GM10266 (cell line): ENCODE measurements around the gene ASPDH.
"Not testable (repeated sequence)": the region's sequence is repeated elsewhere in the genome, so short reads cannot be mapped to it uniquely, and the experiment has no call there.

Experiments used
- DNase-seq: peaks from one replicate; pipeline ENCODE4 v3.0.0; 2012; ENCODE audit errors: extremely low spot score
- TF ChIP-seq, protein P1 (sequence below): IDR thresholded peaks from 2 replicates; pipeline ENCODE4 v1.5.1; 2012; ENCODE audit warnings: mild to moderate bottlenecking, low read depth; ENCODE audit not compliant: control insufficient read depth, insufficient read depth; ENCODE audit errors: missing control alignments

Gene ASPDH

DNA sequence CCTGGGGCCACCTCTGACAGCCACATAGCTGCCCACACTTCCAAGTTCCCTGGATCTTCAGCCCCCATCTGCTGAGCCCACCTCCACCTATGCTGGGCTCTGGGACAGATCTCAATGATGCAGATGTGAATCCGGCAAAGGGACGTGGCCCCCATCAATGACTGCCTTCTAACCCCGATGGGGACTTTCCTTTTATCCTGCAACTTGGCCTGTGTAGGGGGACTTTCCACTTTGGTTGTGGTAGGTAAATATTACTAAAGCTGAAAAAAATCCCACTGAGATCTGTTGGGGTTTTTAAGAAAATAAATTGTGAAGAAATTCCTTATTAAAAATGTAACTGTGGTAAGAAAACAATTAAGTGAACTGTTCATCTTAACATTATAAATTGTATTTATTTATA lies 20.8 kb upstream of the ASPDH start:
- TF ChIP-seq, protein P1, sequence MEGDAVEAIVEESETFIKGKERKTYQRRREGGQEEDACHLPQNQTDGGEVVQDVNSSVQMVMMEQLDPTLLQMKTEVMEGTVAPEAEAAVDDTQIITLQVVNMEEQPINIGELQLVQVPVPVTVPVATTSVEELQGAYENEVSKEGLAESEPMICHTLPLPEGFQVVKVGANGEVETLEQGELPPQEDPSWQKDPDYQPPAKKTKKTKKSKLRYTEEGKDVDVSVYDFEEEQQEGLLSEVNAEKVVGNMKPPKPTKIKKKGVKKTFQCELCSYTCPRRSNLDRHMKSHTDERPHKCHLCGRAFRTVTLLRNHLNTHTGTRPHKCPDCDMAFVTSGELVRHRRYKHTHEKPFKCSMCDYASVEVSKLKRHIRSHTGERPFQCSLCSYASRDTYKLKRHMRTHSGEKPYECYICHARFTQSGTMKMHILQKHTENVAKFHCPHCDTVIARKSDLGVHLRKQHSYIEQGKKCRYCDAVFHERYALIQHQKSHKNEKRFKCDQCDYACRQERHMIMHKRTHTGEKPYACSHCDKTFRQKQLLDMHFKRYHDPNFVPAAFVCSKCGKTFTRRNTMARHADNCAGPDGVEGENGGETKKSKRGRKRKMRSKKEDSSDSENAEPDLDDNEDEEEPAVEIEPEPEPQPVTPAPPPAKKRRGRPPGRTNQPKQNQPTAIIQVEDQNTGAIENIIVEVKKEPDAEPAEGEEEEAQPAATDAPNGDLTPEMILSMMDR, result no peak
- peak; percentile 62 for DNase-seq

DNA sequence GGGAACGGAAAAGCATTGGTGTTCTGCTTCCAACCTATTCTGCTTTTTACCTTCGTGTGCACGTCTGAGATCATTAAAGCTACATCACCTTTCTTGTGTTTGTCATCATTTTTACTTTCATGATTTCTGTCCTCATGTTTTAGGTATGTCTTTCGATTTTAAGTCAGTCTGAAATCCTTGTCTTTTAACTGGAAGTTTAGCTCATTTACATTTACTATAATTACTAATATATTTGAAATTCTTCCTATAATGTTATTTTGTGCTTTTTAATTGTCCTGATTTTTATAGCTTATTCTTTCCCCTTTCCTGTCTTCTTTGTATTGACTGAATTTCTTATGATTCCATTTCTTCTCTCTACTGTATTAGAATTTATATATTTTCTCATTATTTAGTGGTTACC lies 19.2 kb upstream of the ASPDH start:
- TF ChIP-seq, protein P1, result no peak
- DNase-seq, result no peak

DNA sequence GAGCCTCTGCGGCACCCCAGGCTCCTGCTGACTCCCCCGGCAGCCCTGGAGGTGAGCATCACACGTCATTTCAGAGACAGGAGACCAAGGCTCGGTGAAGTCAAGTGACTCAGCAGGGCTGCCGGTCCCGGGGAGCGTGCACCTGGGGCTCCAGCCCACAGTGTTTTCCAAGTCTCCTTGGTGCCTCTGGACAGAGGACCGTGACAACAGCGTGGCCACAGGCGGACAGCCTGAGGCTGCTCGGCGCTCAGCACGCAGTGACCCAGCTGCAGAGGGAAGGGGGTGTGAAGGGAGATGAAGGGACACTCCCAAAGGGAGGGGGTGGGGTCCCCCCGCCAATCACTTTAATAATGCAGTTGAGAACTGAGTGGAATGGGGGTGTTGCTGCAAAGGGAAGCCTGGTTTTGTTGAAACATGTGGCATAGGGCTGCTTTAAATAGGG lies 17.5 kb upstream of the ASPDH start:
- TF ChIP-seq, protein P1, result no peak
- DNase-seq, result no peak

DNA sequence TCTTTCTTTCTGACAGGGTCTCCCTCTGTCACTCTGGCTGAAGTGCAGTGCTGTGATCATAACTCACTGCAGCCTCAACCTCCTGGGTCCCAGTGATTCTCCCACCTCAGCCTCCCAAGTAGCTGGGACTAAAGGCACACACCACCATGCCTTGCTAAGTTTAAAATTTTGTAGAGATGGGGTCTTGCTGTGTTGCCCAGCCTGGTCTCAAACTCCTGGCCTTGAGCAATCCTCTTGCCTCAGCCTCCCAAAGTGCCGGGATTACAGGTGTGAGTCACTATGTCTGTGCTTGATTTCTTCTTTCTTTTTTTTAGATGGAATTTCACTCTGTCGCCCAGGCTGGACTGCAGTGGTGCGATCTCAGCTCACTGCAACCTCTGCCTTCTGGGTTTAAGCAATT lies 14.3 kb upstream of the ASPDH start:
- not testable (repeated sequence) for DNase-seq

DNA sequence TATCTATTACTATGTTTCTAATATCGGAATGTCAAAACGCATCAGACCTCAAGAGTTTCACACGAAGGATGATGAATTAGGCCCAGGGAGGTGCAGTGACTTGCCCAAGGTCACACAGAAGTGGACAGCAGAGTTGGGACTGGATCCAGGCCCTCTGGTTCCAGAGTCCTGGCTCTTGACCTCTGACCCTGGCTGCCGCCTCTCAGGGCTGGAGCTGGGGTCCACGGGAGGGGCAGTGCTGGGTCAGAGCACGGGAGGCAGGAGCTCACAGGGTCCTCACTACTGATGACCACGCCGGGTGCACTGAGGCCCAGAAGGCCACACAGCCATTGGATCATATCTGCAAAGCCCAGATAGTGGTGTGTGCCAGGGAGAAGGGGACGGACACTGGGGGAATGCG lies 9.2 kb upstream of the ASPDH start:
- TF ChIP-seq, protein P1, result no peak
- no peak for DNase-seq

GRCh38 chr19:50520822-50521465 lies 7.2 kb upstream of the ASPDH start:
- no peak for DNase-seq
- TF ChIP-seq, protein P1, result no peak

DNA sequence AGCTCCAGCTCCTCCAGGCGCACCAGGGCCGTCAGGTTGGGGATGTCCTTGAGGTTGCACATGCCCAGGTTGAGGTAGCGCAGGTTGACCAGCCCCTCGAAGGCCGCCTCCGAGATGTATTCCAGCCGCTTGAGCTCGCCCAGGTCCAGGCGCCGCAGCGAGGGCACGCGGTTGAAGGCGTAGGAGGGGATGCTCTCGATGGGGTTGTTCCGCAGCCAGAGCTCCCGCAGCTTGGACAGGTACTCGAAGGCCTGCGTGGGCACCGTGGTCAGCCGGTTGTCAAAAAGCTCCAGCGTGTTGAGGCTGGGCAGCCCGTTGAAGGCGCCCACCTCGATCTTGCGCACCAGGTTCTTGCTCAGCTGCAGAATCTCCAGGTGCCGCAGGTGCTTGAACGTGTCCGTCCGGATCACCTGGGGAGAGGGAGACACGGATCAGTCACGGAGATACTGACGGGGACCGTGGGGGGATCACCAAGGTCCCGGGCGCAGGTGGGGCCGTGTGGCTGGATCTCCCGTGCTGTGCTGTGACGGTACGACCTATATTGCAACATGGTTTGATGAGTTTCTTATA lies 5.4 kb upstream of the ASPDH start:
- TF ChIP-seq, protein P1, result no peak
- no peak for DNase-seq
